HepG2 (cell line): Measurements from ENCODE around the gene ERO1A. TPM values are rescaled to one million over a fixed set of nuclear protein-coding genes. Genes with fewer than 3 reads are reported as not detected.
A peak's percentile ranks its signal among the peaks of the same experiment; 100 is the strongest.

Experiments used
- AGO1 ChIP-seq: fragments of 200-400 bp; formaldehyde crosslinking; IDR thresholded peaks from 2 replicates; pipeline ENCODE4 v1.6.1; 2017; ENCODE audit warnings: mild to moderate bottlenecking, low read depth, low read length, moderate library complexity; ENCODE audit not compliant: poor library complexity, severe bottlenecking
- CHD2 ChIP-seq: IDR thresholded peaks from 2 replicates; pipeline ENCODE4 v1.6.1; 2011; ENCODE audit warnings: low read depth, low read length, improper control_type of control experiment
- ELF4 ChIP-seq: sonication (generic); formaldehyde crosslinking; IDR thresholded peaks from 2 replicates; pipeline ENCODE4 v1.5.0; 2020; ENCODE audit warnings: missing genetic modification reagents, mild to moderate bottlenecking, moderate library complexity, borderline replicate concordance
- GPBP1L1 ChIP-seq: sonication (generic); formaldehyde crosslinking; IDR thresholded peaks from 2 replicates; pipeline ENCODE4 v1.5.0; 2020; ENCODE audit warnings: mild to moderate bottlenecking, missing genetic modification reagents
- IKZF4 ChIP-seq: sonication (generic); formaldehyde crosslinking; IDR thresholded peaks from 2 replicates; pipeline ENCODE4 v1.5.1; 2020; ENCODE audit warnings: borderline replicate concordance, mild to moderate bottlenecking, low read depth, missing genetic modification reagents; ENCODE audit errors: not compliant biosample characterization
- KDM5B ChIP-seq: sonication (generic); formaldehyde crosslinking; IDR thresholded peaks from 2 replicates; pipeline ENCODE4 v1.4.0; 2020; ENCODE audit warnings: missing genetic modification reagents, mild to moderate bottlenecking, borderline replicate concordance
- KLF13 ChIP-seq: sonication (generic); formaldehyde crosslinking; IDR thresholded peaks from 2 replicates; pipeline ENCODE4 v1.4.0; 2020; ENCODE audit warnings: mild to moderate bottlenecking, missing genetic modification reagents
- MTF2 ChIP-seq: sonication (generic); formaldehyde crosslinking; IDR thresholded peaks from 2 replicates; pipeline ENCODE4 v1.5.0; 2020; ENCODE audit warnings: missing genetic modification reagents, borderline replicate concordance
- NRL ChIP-seq: sonication (generic); formaldehyde crosslinking; IDR thresholded peaks from 2 replicates; pipeline ENCODE4 v1.5.0; 2020; ENCODE audit warnings: missing genetic modification reagents, mild to moderate bottlenecking, moderate library complexity, borderline replicate concordance
- PAF1 ChIP-seq: IDR thresholded peaks from 2 replicates; pipeline ENCODE4 v1.6.1; 2016; ENCODE audit warnings: missing genetic modification reagents, missing compliant biosample characterization
- PTBP1 ChIP-seq: fragments of 200-400 bp; formaldehyde crosslinking; IDR thresholded peaks from 2 replicates; pipeline ENCODE4 v1.6.1; 2018; ENCODE audit warnings: low read length, low read depth; ENCODE audit not compliant: poor library complexity, severe bottlenecking
- SNAPC5 ChIP-seq: sonication (generic); formaldehyde crosslinking; IDR thresholded peaks from 2 replicates; pipeline ENCODE4 v1.8.1; 2023; ENCODE audit warnings: mild to moderate bottlenecking, missing genetic modification reagents, borderline replicate concordance
- SUZ12 ChIP-seq: fragments of 150-350 bp; IDR thresholded peaks from 2 replicates; pipeline ENCODE4 v1.6.1; 2014; ENCODE audit warnings: low read depth, low read length
- ZBTB21 ChIP-seq: sonication (generic); formaldehyde crosslinking; IDR thresholded peaks from 2 replicates; pipeline ENCODE4 v1.4.0; 2020; ENCODE audit warnings: missing genetic modification reagents
- ZNF143 ChIP-seq: sonication (generic); formaldehyde crosslinking; IDR thresholded peaks from 2 replicates; pipeline ENCODE4 v1.4.0; 2020; ENCODE audit warnings: missing genetic modification reagents
- ZNF407 ChIP-seq: sonication (generic); formaldehyde crosslinking; IDR thresholded peaks from one replicate; pipeline ENCODE4 v1.5.1; 2020; ENCODE audit warnings: mild to moderate bottlenecking, missing genetic modification reagents; ENCODE audit errors: not compliant biosample characterization
- ZNF513 ChIP-seq: sonication (generic); formaldehyde crosslinking; conservative IDR thresholded peaks from 2 replicates; pipeline ENCODE4 v1.5.0; 2020; ENCODE audit warnings: missing genetic modification reagents
- ZNF713 ChIP-seq: sonication (generic); formaldehyde crosslinking; IDR thresholded peaks from 2 replicates; pipeline ENCODE4 v1.4.0; 2020; ENCODE audit warnings: mild to moderate bottlenecking, missing genetic modification reagents
- ZNF775 ChIP-seq: sonication (generic); formaldehyde crosslinking; IDR thresholded peaks from 2 replicates; pipeline ENCODE4 v1.4.0; 2020; ENCODE audit warnings: missing genetic modification reagents, mild to moderate bottlenecking, moderate library complexity, borderline replicate concordance
- polyA plus RNA-seq, 8 experiments: library from polyadenylated mRNA; depleted of rRNA in 3 of 8; stranded (reverse) in 7 of 8; unstranded in 1 of 8; fragments of >200 nt; fragmentation: Illumina TruSeq in 4 of 8; extraction: Trizol in 4 of 8; gene quantifications; 2 replicates each; pipeline versions ENCODE4 v1.2.1 to v1.2.3, GENCODE V29; 2011 to 2016; ENCODE audit warnings: low read depth in 4 of 8, missing spikeins in 1 of 8, mixed read lengths in 1 of 8; ENCODE audit not compliant: insufficient read depth in 1 of 8
- total RNA-seq, 5 experiments: library from RNA; depleted of rRNA; stranded (reverse); fragments of >200 nt; fragmentation: Illumina TruSeq; extraction: Trizol; gene quantifications; 2 replicates each; pipeline ENCODE4 v1.2.3, GENCODE V29; 2016; ENCODE audit warnings: low read depth in 1 of 5

Gene ERO1A
- total and polyA plus RNA-seq, 2 of the 13 experiments (the other 11 are each of a cell fraction or from before 2014, with no cell fraction given), result 60.3 to 137 TPM

- no peak for TF ChIP-seq NRL (CRISPR knock-in tag)
- TF ChIP-seq AGO1, result no peak
- TF ChIP-seq KLF13 (CRISPR knock-in tag), result no peak
- TF ChIP-seq GPBP1L1, result no peak
- TF ChIP-seq CHD2, result no peak
- no peak for TF ChIP-seq SNAPC5 (CRISPR knock-in tag)
- no peak for TF ChIP-seq ZNF143 (CRISPR knock-in tag)
- TF ChIP-seq ZNF513 (CRISPR knock-in tag), result no peak
- TF ChIP-seq ZBTB21 (CRISPR knock-in tag), result no peak
- TF ChIP-seq PAF1 (CRISPR knock-in tag), result no peak
- TF ChIP-seq ZNF407, result no peak
- peak; percentile 79 for TF ChIP-seq IKZF4
- TF ChIP-seq ZNF775 (CRISPR knock-in tag), result no peak
- TF ChIP-seq PTBP1, result no peak
- no peak for TF ChIP-seq SUZ12
- TF ChIP-seq KDM5B (CRISPR knock-in tag), result peak; percentile 50; the same call in 1 of the 2 replicates
- TF ChIP-seq ELF4 (CRISPR knock-in tag), result no peak
- no peak for TF ChIP-seq ZNF713
- 0 out of 2 replicates have a peak, but pooled peaks have one; percentile 20 for TF ChIP-seq MTF2 (CRISPR knock-in tag)
Observed at GRCh38 chr14:52695481-52696091, at the start of gene ERO1A (continued).
